ENCODE data around the gene DCTN2.
"Not testable (repeated sequence)": the region's sequence is repeated elsewhere in the genome, so short reads cannot be mapped to it uniquely, and the experiment has no call there.

Gene DCTN2

DNA sequence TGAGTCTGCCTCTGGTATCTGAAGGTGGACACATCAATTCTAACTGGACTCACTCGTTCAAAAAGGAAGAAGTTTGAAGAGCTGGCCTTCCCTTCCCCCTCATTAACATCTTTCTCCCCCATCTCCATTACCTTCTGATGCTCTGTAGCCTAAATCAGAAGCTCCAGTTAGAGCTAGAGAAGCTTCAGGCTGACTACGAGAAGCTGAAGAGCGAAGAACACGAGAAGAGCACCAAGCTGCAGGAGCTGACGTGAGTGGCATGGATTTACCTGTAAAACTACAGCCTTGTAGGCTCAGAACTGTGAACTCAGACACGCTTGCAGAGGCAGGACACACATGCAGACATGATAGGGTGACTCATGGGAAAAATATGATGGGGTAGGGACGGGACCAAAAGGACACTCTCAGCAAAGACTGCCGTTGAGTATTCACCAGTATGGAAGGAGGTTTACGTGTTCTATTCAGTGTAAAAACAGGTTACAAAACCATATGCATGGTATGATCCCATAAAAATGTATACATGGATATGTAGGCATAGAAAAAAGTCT is 29.7 kb upstream of the DCTN2 start:
- no peak for DNase-seq

DNA sequence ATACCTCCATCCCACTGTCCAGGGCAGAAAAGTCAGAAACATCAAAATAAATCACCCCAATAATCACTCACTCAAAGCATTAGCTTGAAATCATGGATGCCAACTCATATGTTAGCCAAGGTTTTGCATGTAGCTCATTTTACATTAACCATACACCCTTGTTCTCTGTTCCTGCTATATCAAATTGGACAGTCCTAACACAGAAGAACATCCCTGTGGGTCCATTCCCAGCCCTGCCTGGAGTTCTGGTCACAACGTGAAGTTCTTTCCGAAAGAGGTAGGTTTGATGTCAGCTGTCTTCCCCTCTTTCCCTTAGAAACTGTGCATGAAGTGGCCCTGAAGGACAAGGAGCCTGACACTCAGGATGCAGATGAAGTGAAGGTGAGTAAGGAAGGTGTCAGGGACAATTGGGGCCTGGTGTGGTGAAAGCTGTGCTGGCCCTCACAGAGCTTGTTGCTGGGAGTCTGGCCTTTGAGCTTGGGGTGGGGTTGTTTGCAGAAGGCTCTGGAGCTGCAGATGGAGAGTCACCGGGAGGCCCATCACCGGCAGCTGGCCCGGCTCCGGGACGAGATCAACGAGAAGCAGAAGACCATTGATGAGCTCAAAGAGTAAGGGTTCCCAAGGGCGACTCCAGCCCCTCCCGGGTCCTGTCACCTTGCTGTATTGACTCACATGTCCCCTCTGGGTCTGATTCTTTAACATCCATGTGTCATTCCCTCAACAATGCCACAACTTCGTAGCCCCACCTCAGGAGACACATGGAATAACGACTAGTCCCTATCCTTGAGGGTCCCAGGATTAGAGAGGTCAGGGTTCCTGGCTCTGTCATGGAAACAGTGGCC is 29.0 kb upstream of the DCTN2 start:
- DNase-seq: no peak

DNA sequence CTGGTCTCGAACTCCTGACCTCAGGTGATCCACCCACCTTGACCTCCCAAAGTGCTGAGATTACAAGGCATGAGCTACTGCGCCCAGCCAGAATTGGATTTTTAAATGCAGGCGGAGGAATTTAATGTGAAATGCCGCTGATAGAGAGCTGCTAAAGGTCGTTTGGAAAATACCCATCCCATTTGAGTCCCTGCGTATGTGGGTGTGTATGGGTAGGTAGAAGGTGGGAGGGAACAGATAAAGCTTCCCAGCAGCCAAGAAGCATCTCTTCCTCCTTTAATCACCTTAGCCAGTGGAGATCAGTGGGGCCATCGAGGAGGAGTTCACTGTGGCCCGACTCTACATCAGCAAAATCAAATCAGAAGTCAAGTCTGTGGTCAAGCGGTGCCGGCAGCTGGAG is 27.8 kb upstream of the DCTN2 start:
- DNase-seq: no peak

DNA sequence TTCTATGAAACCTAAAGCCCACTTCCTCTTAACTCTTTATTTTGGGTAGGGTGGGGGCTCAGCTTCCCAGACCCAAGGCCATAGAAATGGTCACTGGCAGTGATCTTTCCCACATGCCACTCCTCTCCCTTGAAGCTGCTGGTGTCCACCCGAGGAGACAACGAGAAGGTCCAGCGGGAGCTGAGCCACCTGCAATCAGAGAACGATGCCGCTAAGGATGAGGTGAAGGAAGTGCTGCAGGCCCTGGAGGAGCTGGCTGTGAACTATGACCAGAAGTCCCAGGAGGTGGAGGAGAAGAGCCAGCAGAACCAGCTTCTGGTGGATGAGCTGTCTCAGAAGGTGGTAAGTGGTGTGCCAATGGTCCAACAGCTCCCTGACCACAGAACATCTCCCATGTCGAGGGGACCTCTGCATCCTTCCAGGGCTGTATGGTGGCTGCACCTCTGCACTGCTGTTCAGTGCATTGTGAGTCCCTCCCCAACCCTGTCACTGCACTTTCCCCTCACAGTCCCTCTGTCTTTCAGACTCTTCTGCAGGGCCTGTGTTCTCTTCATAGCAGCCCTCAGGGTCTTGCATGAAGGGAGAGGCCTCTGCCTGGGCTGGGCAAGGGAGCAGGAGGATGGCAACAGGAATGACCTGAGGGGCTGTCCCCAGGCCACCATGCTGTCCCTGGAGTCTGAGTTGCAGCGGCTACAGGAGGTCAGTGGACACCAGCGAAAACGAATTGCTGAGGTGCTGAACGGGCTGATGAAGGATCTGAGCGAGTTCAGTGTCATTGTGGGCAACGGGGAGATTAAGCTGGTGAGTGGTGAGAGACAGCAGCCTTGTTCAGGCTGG is 25.2 kb upstream of the DCTN2 start:
- no peak for DNase-seq

DNA sequence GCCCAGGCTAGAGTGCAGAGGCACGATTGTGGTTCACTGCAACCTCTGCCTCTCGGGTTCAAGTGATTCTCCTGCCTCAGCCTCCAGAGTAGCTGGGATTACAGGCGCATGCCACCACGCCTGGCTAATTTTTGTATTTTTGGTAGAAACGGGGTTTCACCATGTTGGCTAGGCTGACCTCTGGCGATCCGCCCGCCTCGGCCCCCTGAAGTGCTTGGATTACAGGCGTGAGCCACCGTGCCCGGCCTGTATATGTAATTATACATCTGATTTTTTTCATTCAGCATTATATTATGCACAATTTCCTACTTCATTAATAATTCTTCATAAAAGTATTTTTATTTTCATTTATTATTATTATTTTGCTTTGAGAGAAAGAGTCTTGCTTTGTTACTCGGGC is 23.4 kb upstream of the DCTN2 start:
- not testable (repeated sequence) for DNase-seq

DNA sequence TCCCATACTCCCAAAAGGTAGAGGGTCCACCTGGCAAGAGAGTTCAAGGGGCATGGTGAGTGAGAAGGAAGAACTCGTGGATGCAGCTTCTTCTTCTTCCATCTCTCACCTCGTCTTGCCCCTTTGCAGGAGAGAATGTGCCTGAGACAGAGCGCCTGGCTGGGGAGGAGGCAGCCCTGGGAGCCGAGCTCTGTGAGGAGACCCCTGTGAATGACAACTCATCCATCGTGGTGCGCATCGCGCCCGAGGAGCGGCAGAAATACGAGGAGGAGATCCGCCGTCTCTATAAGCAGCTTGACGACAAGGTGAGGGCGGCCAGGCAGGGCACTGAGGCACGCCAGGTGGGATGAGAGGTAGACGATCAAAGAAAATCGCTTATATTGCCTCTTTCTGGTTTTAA is 22.9 kb upstream of the DCTN2 start:
- DNase-seq: no peak

DNA sequence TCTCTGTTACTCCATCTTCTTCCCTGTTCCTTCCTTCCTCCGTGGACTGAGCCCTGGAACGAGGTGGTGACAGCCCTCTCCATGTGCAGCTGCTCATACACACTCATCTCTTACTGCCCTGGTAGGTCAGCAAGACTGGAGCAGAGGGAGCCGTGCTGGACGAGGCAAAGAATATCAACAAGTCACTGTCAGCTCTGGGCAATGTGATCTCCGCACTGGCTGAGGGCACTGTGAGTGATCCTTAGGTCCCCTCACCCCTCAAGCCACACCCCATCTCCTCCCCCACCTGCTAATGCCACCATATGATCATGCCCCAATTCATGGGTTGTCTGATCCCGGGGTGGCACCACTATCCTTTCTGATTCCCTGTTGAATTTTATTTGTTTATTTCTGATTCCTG is 21.8 kb upstream of the DCTN2 start:
- DNase-seq: no peak

DNA sequence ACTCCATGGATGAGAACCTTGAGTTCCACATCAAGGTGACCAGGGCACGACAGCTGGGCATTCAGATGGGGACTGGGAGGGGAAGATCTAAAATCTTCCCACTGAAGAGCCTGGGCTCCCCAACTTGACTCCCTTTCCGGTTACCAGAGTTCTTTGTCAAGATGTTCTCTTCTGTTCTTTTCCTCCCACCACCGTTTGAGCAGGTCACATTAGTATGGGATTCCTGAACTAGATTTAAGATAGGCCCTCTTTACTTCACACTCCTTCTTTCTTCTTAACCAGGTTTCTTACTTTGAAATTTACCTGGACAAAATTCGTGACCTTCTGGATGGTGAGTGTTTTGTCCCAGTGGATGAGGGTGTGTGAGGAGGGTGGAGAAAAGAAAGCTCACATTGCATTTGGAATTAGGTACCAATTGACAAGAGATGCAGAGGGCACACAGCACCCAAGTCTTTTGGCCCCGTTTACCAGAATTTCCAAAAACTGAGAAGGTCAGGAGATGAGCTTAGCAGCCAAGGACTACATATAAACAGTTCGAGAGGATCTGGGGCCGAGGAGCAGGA is 17.3 kb upstream of the DCTN2 start:
- DNase-seq: no peak

DNA sequence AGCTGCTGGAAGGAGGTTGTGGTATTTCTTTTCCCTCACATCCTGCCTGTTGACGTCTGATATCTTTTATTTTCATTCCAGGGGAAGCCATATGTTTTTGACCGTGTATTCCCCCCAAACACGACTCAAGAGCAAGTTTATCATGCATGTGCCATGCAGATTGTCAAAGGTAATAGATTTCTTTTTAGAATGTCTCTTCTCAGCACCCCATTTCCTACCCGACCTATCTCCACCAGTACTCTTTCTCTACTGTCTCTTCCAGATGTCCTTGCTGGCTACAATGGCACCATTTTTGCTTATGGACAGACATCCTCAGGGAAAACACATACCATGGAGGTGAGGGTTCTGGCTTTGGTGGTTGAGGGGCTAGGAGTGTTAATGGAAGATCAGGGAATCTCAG is 16.4 kb upstream of the DCTN2 start:
- no peak for DNase-seq

DNA sequence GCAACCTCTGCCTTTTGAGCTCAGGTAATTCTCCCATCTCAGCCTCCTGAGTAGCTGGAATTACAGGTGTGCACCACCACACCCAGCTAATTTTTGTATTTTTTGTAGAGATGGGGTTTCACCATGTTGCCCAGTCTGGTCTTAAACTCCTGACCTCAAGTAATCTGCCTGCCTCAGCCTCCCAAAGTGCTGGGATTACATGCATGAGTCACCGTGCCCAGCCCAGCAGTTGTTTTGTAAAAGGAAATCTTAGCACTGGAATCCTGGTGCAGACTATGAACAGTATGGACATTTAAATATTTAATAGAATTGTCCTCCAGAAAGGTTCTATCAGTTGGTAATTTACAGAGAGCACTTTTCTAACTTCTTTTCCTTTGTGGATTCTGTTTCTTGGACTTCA is 14.1 kb upstream of the DCTN2 start:
- DNase-seq: not testable (repeated sequence)

DNA sequence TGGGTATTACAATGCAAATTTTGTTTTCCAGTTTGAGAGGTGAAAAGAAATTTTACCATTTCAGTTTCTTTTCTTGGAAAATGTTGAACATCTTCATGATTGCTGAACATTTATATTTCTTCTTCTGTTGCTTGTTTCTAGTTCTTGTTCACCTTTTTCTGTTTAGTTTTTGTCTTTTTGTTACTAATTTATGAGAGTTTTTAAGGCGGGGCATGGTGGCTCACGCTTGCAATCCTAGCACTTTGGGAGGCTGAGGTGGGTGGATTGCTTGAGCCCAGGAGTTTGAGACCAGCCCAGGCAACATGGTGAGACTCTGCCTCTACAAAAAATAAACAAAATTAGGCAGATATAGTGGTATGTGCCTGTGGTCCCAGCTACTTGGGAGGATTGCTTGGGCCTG is 13.5 kb upstream of the DCTN2 start:
- no peak for DNase-seq

DNA sequence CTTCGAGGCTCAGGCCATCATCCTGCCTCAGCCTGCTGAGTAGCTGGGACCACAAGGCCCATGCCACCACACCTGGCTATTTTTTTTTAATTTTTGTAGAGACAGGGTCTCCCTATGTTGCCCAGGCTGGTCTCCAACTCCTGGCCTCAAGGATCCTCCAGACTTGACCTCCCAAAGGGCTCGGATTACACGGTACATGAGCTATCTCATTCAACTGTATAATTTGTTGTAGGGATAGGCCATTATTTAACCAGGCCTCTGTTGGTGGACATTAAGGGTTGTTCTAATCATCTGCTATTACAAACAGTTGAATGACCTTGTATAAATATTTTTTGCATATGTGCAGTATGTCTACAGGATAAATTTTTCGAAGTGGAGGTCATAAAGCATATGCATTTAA is 11.9 kb upstream of the DCTN2 start:
- DNase-seq: no peak

DNA sequence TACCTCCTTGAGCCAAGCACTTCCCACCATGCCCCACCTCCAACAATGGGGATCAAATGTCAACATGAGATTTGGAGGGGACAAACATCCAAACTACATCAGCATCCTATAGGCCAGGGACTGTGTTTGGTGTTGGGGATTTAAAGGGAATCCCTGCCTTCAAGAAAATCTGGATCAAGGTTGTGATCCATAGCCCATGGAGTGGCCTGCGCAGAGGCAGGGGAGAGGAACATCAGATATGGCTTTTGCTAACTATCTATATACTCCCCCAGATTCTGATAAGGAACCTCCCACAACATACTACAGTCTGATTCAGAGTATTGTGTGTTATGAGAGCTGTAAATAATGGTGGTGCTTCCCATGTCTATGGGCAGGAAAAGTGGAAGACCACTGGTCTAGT is 7.9 kb upstream of the DCTN2 start:
- no peak for DNase-seq

DNA sequence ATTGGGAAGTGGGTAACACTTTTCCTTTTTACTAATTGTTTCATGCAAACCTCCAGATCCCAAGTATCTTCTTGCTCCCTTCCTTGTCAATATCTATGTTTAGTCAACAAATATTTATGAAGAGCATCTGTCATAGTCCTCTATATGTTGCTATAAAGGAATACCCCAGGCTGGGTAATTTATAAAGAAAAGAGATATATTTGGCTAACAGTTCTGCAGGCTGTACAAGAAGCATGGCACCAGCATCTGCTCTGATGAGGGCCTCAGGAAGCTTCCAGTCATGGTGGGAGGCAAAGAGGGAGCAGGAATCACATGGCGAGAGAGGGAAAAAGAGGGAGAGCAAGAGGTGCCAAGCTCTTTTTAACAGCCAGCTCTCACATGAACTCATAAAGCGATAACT is 7.5 kb upstream of the DCTN2 start:
- no peak for DNase-seq

DNA sequence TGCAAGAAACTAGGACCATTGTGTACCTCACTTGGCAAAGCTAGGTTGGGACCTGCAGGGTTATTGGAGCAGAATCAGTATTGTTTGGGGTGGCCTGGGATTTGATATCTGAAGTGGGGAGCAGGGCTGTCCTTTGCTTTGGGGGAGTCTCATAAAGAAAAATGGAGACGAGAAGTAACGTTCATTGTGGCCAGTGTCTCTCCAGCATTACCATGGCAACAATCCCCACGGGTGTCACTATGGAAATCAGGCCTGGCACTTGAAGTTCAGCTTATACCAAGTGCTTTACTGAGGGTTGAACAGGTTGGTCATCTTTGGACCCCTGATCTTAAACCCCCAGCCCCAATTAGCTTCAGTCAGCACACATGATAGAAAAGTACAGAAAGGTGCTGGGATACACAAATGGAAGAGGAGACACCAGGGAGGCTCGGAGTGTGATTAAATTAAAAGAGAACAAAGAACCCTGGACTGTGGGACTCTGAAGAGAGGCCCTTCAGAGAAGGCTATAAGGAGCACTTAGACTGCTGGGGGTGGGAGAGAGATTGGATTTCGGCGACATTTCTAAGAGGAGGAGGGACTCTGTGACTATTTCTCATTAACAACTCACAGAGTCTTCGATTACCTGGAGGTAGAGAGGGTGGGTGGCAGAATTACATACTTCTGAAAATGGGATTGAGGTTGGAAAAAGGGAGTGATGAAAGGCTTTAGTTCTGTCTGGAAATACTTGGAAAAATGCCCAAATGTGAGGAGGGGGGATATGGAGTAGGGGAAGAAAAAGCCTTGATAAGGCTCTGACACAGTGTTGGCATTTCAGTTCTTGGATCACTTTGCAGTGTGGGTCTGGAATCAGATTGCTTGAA is 6.6 kb upstream of the DCTN2 start:
- peak; percentile 69 for DNase-seq

DNA sequence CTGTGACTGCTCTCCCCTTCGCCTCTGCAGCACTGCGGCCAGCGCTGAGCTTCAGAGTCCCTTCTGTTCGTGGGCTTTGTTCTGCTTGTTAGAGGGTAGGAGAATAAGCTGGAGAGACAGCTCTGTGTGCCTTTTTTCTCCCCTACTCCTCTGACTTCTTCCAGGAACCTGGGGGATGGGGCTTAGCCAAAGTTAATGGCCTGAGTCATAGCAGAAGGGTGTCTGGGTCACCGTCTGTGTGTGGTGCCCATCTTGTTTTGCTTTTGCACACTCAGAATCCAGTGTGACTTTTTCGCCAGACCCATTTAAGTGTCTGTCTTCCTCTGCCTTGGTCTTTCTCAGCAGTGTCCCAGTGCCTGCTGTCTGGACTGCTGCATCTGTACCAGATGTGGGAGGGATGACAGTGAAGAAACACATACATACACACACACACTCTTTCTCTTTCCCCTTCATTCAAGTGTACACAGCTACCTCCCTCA is 5.9 kb upstream of the DCTN2 start:
- no peak for DNase-seq

DNA sequence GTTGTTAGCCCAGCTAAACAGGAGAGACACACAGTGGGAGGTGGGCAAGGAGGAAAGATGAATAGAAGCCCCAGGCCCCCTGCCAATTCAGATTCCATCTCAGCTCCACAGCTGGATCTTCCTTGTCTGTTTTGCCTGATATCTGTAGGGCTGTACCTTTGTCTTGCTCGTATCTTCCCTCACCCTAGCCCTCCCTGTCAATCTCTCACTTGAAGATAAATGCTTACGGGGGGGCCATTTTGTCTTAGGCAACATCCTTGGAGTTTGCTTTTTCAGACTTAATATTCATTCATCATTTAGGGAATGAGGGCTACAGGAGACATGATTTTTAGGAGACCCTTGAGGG is 5.3 kb upstream of the DCTN2 start:
- DNase-seq: no peak

DNA sequence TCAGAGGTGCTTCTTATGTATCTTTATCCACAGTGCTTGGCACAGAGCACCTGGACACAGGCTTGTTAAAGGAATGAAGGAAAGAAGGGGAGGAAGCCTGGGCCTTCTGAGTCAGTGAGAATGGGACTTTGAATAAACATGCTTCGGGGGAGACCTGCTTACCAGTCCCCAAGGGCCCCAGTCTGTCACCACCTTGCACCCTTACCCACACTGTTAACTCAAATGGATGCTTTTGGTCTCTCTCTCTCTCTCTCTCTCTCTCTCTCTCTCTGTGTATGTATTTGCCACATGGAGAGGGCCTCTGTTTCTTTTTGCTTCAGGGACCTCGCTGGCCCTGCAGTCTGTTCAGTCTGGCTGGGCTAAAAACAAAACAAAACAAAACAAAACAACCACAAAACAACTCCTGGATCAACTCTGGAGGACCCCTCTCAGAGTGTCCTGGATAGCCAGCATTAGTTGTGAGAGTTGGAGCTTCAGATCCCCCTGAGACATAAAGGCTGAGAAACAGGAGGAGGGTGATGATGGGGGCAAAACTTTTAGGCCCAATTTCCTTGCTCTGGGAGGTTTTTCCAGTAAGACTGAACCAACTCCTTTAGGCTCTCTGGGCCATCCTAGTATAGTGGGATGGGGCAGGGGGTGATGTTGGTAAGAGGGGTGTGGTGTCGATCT is 4.8 kb upstream of the DCTN2 start:
- no peak for DNase-seq

DNA sequence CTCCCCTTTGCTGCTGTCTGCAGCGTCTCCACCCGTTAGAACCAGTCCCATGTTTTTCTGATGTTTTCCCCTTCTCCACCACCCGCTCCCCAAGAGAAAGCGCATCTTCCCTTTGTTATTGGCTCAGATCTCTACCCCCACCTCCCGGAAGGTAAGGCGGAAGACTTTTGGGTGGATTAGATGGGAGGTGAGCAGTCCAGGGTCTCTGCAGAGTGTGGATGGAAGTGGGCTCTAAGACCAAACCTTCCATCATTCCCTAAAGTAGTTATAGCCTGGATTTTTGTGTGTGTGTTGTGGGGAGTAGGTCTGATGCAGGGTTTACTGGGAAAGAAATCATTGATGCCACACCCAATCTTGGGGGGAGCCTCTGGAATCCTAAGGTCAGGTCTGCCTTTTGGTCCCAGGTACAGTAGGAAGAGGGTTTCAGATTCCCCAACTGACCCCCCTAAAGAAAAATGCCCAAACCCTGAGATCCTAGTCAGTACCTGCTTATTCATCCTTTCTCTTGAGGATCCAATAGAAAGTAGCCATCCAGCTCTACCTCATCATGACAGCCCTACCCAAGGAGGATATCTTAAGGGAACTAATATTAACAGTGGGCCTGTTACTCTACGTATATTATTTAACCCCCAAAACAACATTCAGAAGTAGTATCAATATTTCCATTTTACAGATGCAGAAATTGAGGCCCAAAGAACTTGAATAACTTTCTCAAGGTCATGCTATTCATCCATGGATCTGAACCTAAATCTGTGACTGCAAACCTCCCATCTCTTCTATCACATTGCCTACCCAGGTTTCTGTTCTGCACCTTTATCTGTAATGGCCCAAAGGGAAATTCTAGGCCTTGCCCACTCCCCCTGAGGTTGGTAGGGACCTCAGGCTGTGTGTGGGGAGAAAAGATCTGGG is 3.9 kb upstream of the DCTN2 start:
- DNase-seq: no peak

DNA sequence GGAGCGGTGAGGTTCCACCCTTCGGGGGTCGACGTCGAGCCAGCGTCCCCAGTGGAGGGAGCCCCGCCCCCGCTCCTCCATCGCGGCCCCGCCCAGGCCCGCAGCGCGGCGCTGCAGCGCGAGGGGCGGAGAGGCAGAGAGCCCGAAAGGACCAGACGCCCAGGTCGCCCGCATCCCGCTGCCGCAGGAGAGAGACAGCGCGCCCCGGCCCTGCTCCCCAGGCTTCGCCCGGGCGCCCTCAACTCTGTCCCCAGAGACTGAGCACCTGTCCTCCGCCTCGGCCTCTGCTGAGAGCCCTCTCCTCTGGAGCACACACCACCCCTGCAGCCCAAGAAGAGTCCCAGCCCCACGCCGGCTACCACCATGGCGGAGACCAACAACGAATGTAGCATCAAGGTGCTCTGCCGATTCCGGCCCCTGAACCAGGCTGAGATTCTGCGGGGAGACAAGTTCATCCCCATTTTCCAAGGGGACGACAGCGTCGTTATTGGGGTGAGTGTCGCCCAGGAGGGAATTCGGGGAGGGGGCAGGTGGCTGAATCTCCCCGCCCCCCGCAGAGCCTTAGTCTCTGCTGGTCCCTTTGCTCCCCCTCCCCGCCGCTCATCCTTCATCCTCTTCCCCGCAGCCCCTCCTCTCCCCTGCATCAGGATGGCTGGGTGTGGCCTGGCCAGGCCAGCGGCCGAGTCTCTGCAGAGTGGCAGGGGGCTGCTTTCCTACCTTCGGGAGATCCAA is 3.1 kb upstream of the DCTN2 start, which contains the start of gene KIF5A:
KIF5A (plus strand) TSS at position 136 of the 732 bp plus-strand sequence; CDS start at position 364, 228 bp downstream.
- no peak for DNase-seq

All from DMS79 (cell line).